ENCODE results near the gene MRGPRX2. TPM values are rescaled to one million over a fixed set of nuclear protein-coding genes. Genes with fewer than 3 reads are reported as not detected.

MRGPRX2 gene
- total and polyA plus RNA-seq, 2 of the 13 experiments (the other 11 are each of a cell fraction or from before 2014, with no cell fraction given): not detected

DNA sequence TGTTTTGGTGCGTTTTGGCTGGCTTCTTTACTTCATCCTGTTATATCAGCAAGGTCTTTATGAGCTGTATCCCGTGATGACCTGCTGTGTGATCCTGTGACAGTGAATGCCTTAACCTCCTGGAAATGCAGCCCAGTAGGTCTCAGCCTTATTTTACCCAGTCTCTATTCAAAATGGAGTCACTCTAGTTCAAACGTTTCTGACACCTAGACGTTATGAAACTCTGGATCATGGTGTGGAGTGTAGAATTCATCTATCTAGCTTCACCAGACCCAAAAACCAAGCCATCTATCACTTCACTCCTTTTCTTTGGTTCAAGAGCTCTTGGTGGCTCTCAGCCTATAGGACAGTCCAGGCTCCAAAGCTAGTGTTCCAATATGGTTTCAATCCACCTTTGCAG lies 28.3 kb upstream of the MRGPRX2 start (continued):
- TF ChIP-seq, protein P1, sequence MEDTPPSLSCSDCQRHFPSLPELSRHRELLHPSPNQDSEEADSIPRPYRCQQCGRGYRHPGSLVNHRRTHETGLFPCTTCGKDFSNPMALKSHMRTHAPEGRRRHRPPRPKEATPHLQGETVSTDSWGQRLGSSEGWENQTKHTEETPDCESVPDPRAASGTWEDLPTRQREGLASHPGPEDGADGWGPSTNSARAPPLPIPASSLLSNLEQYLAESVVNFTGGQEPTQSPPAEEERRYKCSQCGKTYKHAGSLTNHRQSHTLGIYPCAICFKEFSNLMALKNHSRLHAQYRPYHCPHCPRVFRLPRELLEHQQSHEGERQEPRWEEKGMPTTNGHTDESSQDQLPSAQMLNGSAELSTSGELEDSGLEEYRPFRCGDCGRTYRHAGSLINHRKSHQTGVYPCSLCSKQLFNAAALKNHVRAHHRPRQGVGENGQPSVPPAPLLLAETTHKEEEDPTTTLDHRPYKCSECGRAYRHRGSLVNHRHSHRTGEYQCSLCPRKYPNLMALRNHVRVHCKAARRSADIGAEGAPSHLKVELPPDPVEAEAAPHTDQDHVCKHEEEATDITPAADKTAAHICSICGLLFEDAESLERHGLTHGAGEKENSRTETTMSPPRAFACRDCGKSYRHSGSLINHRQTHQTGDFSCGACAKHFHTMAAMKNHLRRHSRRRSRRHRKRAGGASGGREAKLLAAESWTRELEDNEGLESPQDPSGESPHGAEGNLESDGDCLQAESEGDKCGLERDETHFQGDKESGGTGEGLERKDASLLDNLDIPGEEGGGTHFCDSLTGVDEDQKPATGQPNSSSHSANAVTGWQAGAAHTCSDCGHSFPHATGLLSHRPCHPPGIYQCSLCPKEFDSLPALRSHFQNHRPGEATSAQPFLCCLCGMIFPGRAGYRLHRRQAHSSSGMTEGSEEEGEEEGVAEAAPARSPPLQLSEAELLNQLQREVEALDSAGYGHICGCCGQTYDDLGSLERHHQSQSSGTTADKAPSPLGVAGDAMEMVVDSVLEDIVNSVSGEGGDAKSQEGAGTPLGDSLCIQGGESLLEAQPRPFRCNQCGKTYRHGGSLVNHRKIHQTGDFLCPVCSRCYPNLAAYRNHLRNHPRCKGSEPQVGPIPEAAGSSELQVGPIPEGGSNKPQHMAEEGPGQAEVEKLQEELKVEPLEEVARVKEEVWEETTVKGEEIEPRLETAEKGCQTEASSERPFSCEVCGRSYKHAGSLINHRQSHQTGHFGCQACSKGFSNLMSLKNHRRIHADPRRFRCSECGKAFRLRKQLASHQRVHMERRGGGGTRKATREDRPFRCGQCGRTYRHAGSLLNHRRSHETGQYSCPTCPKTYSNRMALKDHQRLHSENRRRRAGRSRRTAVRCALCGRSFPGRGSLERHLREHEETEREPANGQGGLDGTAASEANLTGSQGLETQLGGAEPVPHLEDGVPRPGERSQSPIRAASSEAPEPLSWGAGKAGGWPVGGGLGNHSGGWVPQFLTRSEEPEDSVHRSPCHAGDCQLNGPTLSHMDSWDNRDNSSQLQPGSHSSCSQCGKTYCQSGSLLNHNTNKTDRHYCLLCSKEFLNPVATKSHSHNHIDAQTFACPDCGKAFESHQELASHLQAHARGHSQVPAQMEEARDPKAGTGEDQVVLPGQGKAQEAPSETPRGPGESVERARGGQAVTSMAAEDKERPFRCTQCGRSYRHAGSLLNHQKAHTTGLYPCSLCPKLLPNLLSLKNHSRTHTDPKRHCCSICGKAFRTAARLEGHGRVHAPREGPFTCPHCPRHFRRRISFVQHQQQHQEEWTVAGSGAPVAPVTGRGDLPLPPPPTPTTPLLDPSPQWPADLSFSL (CRISPR knock-in tag; IDR thresholded peaks at IDR 0.05): no peak
- TF ChIP-seq, protein P2, sequence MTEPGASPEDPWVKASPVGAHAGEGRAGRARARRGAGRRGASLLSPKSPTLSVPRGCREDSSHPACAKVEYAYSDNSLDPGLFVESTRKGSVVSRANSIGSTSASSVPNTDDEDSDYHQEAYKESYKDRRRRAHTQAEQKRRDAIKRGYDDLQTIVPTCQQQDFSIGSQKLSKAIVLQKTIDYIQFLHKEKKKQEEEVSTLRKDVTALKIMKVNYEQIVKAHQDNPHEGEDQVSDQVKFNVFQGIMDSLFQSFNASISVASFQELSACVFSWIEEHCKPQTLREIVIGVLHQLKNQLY (CRISPR knock-in tag; IDR thresholded peaks at IDR 0.05): no peak

DNA sequence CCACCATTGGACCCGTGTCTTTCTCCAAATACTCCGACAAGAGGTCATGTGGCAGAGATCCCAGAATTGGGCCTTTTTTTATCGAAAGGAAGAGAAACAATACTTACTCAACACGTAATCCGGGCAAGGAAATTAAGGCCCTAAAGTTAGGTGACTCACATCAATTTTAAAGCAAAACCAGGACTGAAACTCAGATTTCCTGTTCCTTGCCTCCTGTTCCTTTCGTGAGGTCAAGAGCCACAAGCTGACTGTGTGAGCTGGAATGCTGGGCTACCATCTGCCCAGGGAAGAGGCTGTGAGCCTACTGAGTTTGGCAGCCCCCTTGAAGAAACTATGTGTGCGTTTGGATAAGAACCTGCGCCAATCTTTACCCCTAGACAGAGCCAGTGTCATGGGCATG lies 27.1 kb upstream of the MRGPRX2 start:
- H4K20me1 ChIP-seq (ENCODE audit: insufficient read depth, low read length): no peaks in the 10 kb centered on the region
- DNase-seq (ENCODE audit: low spot score) (no peak), FAIRE-seq (no peak), ATAC-seq (no peak)
- peaks cover 0 to 9% of the 10 kb centered on the region in 2 experiments; a peak in 2 of 5 replicates for H3K27me3 ChIP-seq (ENCODE audit: control insufficient read depth in 1 of 2, insufficient read depth in 2 of 2, low read length in 2 of 2)
- intact Hi-C loops (cut with micrococcal nuclease; ENCODE audit: unreplicated experiment) (no loop called here), in situ Hi-C loops (cut with HindIII; ENCODE audit: extremely low pct_ligation_motif_present, low pct_unique_long_range_greater_than_20kb) (no loop called here)
- no peak overlapping the region for H2AFZ ChIP-seq (ENCODE audit: low read length)
- no peaks in the 10 kb centered on the region for H3K9me3 ChIP-seq (ENCODE audit: low read length)
- H3K27ac ChIP-seq (ENCODE audit: extremely low read length, insufficient read depth, low read length): no peak overlapping the region
- no peak for TF ChIP-seq ZNF678 (CRISPR knock-in tag; IDR thresholded peaks at IDR 0.05)
- TF ChIP-seq ZNF205 (CRISPR knock-in tag; IDR thresholded peaks at IDR 0.05): no peak
- no peak for TF ChIP-seq RXRA (CRISPR knock-in tag; IDR thresholded peaks at IDR 0.05)
- TF ChIP-seq ZFP82 (CRISPR knock-in tag; IDR thresholded peaks at IDR 0.05; ENCODE audit: borderline replicate concordance): no peak
- no peak for TF ChIP-seq GZF1 (CRISPR knock-in tag; IDR thresholded peaks at IDR 0.05)
- no peak for TF ChIP-seq MTA1 (CRISPR knock-in tag; IDR thresholded peaks at IDR 0.05; ENCODE audit: borderline replicate concordance)
- no peak for TF ChIP-seq ZNF556 (CRISPR knock-in tag; IDR thresholded peaks at IDR 0.05; ENCODE audit: borderline replicate concordance)
- no peak for TF ChIP-seq ZNF496 (CRISPR knock-in tag; IDR thresholded peaks at IDR 0.05; ENCODE audit: insufficient replicate concordance)
- no peak for TF ChIP-seq ZMYM3 (CRISPR knock-in tag; IDR thresholded peaks at IDR 0.05)
- no peak for TF ChIP-seq ZNF589 (CRISPR knock-in tag; conservative IDR thresholded peaks at IDR 0.05)
- TF ChIP-seq, protein P3, sequence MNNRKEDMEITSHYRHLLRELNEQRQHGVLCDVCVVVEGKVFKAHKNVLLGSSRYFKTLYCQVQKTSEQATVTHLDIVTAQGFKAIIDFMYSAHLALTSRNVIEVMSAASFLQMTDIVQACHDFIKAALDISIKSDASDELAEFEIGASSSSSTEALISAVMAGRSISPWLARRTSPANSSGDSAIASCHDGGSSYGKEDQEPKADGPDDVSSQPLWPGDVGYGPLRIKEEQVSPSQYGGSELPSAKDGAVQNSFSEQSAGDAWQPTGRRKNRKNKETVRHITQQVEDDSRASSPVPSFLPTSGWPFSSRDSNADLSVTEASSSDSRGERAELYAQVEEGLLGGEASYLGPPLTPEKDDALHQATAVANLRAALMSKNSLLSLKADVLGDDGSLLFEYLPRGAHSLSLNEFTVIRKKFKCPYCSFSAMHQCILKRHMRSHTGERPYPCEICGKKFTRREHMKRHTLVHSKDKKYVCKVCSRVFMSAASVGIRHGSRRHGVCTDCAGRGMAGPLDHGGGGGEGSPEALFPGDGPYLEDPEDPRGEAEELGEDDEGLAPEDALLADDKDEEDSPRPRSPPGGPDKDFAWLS (CRISPR knock-in tag; IDR thresholded peaks at IDR 0.05; ENCODE audit: borderline replicate concordance): no peak
- no peak for TF ChIP-seq MED1 (CRISPR knock-in tag; IDR thresholded peaks at IDR 0.05)
- no peak for TF ChIP-seq CREM (IDR thresholded peaks at IDR 0.05)
- TF ChIP-seq CREM (CRISPR knock-in tag; IDR thresholded peaks at IDR 0.05): no peak
- no peak for TF ChIP-seq SP5 (CRISPR knock-in tag; IDR thresholded peaks at IDR 0.05; ENCODE audit: borderline replicate concordance, low read depth)
- H3K36me3 ChIP-seq (replicated peaks in 1 of 2; ENCODE audit: control insufficient read depth in 1 of 2, insufficient read depth in 2 of 2, low read length in 2 of 2): no peaks in the 10 kb centered on the region
- BruUV-seq (replicated peaks): no TSS peak
- 0% methylated on average over 6 of the region's 8 CpGs for WGBS (ENCODE audit: low lambda C conversion rate)
- CTCF ChIA-PET (ENCODE audit: low intra/inter-chr PET ratio, low total read pairs): no interaction called here
- H3K4me2 ChIP-seq (ENCODE audit: low read depth, low read length): no peak overlapping the region
- POLR2A ChIA-PET: no interaction called here
- H3K79me2 ChIP-seq (ENCODE audit: insufficient read depth, low read length): no peaks in the 10 kb centered on the region
- H3K4me3 ChIP-seq (replicated peaks in 1 of 3; ENCODE audit: insufficient read depth in 1 of 3, low read depth in 2 of 3, low read length in 3 of 3): no peak overlapping the region
- H3K9ac ChIP-seq (ENCODE audit: insufficient read depth, low read depth, low read length): no peak overlapping the region
- H3K4me1 ChIP-seq (ENCODE audit: insufficient read depth, low read length): no peaks in the 10 kb centered on the region
